ENCODE measurements around the gene LEP.

LEP gene

DNA sequence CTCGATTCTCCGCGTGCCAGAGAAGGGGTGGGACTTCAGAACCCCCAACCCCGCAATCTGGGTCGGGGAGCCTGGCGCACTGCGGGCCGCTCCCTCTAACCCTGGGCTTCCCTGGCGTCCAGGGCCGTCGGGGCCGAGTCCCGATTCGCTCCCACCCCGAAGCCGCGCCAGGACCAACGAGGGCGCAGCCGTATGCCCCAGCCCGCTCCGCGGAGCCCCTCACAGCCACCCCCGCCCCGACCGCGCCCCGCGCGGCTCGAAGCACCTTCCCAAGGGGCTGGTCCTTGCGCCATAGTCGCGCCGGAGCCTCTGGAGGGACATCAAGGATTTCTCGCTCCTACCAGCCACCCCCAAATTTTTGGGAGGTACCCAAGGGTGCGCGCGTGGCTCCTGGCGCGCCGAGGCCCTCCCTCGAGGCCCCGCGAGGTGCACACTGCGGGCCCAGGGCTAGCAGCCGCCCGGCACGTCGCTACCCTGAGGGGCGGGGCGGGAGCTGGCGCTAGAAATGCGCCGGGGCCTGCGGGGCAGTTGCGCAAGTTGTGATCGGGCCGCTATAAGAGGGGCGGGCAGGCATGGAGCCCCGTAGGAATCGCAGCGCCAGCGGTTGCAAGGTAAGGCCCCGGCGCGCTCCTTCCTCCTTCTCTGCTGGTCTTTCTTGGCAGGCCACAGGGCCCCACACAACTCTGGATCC, at the start of gene LEP:
Gene LEP, plus strand, starts transcription at position 583 of the 691 bp plus-strand sequence. CDS start 10,741 bp downstream, outside the sequence.
- DNase-seq (ENCODE audit: low spot score), result no peak

DNA sequence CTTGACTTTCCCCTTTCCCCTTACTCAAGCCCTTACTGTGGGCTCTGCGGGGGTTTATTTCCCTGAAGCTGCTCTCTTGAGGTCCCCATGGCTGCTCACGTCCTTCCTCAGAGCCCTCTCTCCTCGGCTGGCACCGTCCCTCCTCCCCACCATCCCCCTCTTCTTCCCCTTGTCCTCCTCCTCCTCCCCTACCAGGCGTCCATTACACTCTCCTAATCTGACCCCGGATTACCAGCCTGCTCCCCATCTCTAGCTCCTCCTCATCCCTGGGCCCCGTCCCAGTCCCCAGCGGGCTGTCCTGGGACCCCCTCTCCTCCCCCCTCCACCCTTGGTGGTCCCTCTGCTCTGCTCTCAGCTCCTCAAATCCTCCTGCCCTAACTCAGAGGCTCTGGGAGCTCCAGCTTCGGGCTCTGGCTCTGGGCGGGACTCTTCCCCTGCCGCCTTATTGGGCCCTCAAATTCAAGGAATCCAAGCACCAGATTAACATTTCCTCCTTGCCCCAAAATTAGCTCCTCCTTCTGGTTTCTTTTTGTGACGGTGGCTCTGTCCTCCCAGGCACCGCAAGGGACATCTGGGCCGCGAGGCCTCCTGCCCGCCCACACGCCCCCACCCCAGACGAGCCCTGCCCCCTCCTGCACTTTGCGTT, 48.5 kb upstream of the LEP start:
- no peak for DNase-seq (ENCODE audit: low spot score)

DNA sequence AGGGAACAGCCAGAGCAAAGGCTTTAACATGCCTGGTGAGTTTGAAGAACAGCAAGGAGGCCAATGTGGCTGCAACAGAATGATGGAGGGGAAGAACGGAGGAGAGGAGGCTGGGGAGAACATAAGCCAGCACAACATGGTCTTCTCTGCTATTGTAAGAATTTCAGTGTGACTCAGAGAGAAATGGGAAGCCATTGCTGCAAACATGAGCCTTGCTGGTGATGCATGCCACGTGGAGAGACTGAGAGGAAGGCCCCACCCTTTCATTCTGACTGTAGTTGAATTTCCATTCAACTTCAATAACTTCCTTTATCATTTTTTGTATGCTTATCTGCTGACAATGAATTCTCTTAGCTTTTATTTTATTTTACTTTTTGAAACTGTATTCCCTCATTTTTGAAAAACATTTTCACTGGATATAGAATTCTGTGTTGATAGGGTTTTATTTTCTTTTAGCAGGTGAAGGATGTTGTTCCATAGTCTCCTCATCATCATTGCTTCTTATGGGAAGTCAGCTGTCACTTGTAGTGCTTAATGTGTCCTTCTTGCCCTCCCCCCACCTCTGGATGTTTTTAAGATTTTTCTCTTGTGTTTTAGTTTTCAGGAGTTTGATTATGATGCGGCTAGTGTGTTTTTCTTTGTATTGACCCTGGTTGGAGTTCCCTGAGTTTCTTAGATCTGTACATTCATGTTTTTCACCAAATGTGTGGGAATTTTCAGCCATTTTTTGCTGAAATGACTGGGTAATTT, 46.4 kb upstream of the LEP start:
- DNase-seq (ENCODE audit: low spot score), result no peak

DNA sequence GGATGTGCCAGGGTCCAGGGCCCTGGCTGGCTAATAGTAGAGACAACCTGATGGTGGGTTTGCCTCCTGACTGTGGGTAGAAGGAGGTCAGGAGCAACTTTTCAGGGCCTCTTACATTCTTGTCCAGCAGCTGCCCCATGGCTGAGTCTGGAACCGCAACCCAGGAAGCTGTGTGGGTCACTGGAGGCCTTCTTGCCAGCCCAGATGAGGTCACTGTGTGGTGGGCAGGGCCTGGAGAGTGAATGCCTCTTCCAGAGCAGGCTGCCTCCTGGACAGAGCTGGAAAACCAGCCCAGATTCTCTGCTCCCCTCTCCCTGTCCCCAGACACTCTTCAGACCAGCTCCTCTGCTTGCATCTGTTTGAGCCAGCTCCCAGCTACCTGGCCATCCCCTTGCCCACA, 43.5 kb upstream of the LEP start:
- DNase-seq (ENCODE audit: low spot score), result no peak

DNA sequence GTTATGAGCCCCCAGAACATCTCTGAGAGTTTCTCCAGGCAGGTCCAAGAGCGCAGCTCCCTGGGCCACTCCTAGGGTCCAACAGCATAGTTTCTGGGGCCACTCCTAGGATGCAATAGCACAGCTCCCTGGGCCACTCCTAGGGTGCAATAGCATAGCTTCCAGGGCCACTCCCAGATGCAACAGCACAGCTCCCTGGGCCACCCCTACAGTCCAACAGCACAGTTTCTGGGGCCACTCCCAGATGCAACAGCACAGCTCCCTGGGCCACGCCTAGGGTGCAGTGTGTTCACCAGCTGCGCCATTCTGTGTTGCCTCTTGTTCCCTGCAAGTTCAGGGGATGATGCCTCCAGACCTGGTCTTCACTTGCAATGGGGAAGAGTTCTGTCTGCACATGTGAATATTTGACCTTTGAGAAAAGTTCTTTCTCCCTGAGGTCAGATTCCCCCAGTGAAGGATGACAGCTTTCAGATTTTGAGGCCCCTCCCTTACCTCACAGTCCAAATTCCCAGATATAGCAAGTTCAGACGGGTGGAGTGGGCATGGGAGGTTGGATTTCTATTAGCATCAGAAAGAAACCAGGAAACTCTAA, 43.0 kb upstream of the LEP start:
- DNase-seq (ENCODE audit: low spot score), result no peak

DNA sequence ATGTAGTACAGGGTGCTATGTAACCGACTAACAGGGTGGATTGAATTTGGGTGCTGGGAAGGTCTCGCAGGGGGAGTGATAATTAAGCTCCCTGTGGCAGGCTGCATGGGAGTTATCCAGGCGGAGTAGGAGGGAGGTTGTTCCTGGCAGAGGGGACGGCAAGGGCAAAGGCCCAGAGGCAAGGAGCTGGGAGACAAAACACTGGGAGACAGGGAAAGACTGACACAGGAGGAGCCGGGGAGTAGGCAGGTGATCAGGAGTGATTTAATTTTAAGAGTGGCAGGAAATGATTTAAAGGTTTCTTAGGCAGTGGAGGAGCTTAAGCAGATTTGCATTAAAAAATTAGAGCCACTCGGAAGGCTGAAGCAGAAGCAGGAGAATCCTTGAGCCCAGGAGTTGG, 40.7 kb upstream of the LEP start:
- DNase-seq (ENCODE audit: low spot score), result no peak

DNA sequence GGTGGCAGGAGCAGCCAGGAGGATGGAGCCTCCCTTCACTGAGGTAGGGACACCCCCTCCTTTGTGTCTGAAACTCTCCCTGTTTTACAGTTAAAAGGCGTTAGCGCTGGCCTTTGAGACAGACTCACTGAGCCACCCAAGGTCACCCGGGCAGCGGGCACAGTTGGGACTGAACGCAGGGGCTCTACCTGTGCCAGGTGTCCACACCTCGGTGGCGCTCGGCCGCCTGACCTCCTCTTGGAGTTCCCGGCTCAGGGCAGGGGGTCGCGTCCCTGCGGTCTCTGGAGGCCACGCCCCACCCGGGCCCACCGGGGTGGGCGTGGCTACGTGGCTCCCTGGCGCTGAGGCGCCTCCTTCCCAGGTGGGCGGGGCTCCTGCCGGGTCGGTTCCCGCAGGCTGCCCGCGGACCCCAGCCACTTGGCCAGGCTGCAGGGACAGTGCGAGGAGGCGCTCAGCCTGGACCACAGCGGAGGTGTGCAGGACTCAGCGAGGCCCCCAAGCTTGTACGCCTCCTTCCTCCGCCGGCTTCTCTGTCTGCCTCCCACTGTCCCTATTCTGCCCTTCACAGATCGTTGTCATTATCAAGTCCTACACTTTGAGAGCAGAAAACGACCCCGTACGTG, 39.9 kb upstream of the LEP start:
- no peak for DNase-seq (ENCODE audit: low spot score)

DNA sequence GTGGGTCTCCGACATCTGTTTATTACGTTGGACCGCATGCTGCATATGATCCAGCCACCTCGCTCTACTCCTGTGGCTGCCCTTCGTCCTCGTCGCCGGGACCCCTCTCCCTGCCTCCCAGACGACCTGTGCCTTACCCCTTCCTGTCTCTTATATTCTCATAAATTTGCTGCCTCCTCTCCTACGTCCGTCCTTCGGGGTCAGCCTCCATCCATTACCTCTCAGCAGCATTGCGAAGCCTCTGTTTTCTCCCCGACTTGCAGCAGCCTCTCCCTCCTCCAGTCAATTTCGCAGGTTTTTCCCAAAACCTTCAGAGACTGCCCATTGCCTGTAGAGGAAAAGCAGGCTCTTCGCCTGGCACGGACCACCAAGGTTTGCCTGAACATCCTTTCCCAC, 39.4 kb upstream of the LEP start:
- DNase-seq (ENCODE audit: low spot score), result no peak

DNA sequence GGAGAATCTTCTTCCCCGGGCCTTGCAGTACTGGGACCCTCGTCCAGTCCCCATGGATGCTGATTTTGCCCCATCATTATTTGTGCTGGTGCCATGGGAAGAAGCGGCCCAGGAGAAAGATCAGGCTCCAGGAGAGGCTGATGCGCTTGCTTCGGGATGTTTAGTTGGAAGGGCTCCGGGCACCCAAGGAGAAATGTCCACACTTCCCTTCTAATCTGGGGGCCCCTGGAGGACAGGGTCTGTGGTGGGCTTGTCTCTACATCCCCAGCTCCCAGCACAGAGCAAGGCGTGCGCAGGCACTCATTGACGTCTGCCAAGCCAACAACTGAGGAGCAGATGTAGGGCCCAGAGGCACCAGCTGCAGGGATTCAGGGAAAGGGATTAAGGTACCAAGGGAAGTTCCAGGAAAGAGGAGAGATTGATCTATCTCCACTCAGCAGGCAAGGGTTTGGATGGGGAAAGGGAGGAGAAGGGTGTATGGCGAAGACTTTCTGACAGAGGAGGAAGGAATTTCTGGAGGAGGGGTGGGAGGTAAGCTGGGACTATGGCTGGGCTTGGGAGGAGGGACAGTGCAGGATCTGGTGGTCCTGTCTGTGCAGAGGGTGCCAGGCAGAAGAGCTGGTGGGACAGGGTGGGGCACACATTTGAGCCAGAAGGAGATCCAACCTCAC, 38.7 kb upstream of the LEP start:
- DNase-seq (ENCODE audit: low spot score), result no peak

DNA sequence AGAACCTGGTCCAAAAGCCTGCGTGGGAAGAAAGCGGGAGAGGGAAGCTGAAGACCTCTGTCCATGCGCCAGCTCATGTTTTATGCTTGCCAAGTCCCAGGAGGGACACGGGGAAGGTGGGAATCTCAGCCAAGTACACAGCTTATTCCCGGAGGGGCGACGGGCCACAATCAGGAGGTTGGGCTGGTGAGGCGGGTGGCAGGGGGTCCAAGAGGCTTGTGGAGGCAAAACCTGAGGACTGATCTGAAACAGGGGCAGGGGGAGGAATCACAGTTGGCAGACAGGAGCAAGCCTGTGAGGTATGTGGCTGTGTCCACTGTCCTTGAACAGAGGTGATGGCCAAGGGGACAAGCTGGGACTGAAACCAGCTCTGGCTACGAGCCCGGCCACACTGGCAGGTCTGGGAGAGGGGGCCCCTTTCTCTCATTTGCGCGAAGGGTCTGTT, 38.0 kb upstream of the LEP start:
- no peak for DNase-seq (ENCODE audit: low spot score)

DNA sequence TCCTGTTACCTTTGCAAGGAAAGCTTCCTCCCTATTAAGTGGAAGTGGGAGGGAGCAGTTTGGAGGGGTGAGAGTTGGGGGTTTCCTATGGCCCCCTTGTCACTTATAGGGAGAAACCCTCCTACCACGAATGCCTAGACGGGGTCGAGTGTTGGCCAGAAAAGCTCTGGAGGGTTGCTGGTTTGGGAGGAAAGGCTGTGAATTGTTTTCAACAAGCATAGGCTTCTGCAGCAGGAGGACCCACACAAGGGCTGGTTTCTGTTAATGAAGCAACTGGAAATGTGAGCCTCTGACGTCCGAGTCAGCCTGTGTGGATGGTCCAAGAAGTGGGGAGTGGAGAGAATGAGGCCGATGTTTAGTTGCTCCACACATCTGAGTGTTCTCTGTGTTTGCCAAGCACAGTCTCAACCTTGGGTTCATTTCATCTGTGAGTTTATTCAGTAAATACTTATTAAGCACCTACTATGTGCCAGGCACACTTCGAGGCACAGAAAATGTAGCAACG, 37.3 kb upstream of the LEP start:
- DNase-seq (ENCODE audit: low spot score), result no peak

DNA sequence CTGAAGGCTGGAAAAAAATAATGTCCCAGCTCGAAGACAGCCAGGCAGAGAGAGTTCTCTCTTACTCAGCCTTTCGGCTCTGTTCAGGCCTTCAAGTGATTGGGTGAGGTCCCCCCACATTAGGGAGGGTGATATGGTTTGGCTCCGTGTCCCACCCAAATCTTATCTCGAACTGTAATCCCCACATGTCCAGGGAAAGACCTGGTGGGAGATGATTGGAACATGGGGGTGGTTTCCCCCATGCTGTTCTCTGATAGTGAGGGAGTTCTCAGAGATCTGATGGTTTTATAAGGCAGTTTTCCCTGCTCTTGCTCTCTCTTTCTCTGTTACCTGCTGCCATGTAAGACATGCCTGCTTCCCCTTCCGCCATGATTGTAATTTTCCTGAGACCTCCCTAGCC, 36.6 kb upstream of the LEP start:
- no peak for DNase-seq (ENCODE audit: low spot score)

DNA sequence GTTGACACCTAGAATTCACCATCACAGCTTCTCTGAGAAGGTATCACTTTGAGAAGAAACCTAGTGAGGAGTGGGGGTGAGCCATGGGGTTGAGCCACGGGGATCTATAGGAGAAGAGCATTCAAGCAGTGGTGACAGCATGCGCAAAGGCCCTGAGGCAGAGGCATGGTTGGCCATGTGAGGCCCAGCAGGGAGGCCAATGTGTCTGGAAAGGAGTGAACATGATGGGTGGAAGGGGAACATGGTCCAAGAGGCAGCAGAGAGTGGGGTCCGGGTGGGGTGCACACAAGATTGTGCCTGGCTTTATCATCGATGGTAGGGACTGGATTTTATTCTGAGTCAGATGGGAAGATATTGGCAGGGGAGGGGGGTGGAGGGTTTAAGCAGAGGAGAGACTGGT, 36.0 kb upstream of the LEP start:
- no peak for DNase-seq (ENCODE audit: low spot score)

DNA sequence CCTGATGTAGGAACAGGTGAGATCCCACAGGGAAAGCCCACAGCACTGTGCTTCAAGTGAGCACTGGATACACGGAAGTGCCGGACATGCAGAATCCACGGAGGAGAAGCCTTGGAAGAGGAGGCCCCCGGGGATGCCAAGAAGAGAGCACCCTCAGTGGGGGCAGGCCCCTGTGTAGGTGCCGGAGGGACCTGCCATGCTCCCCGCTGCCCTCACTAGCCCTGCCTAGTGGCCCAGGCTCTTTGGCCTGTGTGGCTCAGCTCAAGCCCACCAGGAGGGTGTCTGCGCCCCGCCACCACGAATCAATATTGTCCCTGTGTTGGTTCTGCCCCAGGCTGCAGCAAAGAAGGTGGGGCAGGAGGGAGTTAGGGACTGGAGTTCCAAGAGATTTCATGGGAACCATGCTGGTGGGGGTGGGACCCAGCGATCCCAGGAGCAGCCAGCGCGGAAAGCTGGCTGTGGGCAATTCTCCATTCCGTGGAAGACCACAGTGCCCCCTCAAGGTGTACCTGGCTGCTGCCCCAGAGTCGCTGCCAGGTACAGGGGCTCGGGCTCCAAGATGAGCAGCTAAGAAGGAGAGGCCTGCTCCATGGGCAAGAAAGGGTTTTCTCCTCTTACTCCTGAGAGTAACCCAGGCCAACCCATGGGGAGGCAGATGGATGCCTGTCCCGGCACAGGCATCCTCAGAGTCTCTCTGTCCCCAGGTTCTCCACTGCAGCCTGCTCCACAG, 34.9 kb upstream of the LEP start:
- DNase-seq (ENCODE audit: low spot score), result no peak

DNA sequence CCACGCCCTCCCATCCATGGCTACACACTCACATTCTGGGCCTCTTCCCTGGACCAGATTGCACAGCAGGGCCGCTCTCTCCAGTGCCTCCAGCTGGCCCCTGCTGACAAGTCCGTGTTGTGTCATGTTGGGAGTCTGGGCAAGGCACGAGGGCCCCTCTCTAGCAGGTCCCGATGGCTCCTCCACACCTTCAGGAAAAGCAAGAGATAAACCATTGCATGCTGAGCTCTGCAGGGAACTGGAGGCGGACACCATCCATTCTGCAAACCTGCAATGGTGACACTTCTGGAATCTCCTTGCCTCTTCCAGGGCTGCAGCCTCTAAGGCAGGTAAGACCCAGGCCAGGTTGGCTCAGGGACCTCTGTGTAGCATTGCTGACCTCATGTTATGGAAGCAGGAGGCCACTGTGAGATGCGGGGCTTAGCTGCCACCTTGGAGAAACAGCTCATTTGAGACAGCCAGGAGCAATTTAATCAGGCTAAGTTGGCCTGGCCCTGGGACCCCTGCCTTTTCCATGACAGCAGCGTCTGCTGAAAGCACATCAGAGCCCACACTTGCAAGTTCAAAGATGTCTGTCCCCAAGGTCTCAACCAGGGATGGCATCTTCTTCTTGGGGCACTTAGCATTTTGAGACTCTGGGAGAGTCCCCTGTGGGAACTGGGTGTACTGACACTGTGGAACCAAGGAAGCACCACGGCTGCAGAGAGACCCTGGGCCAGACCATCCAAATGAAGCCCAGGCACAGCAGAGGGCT, 34.2 kb upstream of the LEP start:
- DNase-seq (ENCODE audit: low spot score), result no peak

DNA sequence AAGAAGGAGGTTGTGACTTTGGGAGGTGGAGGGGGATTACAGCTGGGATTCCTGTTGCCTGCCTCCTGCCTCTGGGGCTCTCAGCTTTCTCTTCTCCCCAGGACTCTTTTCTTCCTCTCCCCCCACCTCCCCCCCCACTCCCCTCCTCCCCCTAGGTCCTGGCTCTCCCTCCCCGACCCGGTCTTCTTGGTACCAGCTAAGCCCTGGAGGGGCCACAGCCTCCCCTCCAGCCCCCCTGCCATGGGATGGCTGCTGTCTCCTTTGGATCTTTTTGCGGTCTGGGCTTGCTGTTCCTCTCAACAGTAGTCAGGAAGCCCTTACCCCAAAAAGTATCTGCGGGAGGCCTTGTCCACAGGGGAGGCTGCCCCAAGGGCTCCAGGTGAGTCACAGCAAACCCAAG, 33.5 kb upstream of the LEP start:
- DNase-seq (ENCODE audit: low spot score), result no peak

DNA sequence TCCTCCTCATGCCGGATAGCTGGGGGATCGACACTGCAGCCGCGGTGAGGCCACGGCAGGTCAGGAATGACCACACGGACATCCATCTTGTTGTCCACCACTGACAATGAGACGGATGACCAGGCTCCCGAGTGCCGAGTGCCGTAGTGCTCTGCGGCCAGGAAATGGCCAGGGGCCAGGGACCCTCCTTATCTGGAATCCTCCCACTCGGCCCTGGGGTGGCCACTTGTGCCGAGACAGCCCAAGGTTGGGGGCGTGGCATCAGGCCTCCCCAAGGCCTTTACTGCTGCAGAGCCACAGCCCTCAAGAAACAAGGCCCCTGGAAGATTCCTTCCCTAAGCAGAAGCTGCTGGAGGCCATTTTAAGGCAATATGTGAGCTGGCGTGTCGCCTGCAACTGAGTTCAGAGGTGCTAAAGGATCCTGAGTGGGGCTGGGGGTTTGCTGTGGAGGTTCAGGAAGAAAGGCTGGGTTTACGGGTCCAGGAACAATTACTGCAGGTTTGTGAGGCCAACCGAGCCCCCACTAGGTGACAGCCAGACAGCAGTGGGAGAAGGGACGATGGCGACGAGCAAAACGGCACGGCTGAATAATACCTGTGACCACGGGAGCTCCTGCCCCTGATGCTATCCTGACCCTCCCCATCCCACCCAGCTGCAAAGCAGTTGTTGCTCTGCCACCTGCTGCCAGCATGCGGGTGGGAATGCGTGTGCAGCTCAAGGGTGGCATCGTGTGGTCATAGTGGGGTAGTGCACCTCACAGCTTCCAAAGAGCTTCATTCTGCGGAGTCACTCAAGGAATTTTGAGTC, 31.6 kb upstream of the LEP start:
- peak; percentile 72 for DNase-seq (ENCODE audit: low spot score)

DNA sequence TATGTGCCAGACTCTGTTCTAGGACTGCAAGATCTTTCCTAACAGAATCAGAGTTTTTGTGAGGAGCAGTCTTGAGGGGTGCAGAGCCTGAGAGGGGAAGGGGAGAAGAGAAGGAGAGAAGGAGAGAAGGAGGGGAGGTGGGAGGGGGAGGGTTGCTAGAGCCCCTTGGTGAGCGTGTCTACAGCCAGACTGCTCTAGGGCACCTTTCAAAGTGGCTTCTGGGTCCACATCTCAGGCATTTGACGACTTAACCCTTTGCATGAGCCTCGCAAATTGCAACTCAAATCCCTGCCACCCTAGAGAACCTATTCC, 31.1 kb upstream of the LEP start:
- no peak for DNase-seq (ENCODE audit: low spot score)
